Type B pancreatic cell (in vitro differentiated cells): Measurements from ENCODE around the gene PLSCR2. TPM values are rescaled to one million over a fixed set of nuclear protein-coding genes. Genes with fewer than 3 reads are reported as not detected.

Source experiments
- DNase-seq: peaks from one replicate; pipeline ENCODE4 v3.0.0; 2021; ENCODE audit warnings: mixed read lengths; ENCODE audit not compliant: unreplicated experiment; ENCODE audit errors: extremely low spot score
- H3K27ac Mint-ChIP-seq: 2 replicates; pipeline ENCODE4 v1.8.0; 2021; ENCODE audit warnings: mild to moderate bottlenecking, mixed read lengths
- H3K27me3 Mint-ChIP-seq: 2 replicates; pipeline ENCODE4 v1.8.0; 2021; ENCODE audit warnings: mixed read lengths
- H3K36me3 Mint-ChIP-seq: 2 replicates; pipeline ENCODE4 v1.8.0; 2021; ENCODE audit warnings: mixed read lengths
- H3K4me1 Mint-ChIP-seq: one replicate; pipeline ENCODE4 v1.8.0; 2021; ENCODE audit warnings: mixed read lengths; ENCODE audit not compliant: unreplicated experiment
- H3K4me3 Mint-ChIP-seq: 2 replicates; pipeline ENCODE4 v1.8.0; 2021; ENCODE audit warnings: mild to moderate bottlenecking, mixed read lengths
- H3K9me3 Mint-ChIP-seq: 2 replicates; pipeline ENCODE4 v1.8.0; 2021; ENCODE audit warnings: mixed read lengths
- total RNA-seq: library from RNA; stranded (reverse); gene quantifications from 2 replicates; pipeline ENCODE4 v1.2.1, GENCODE V29; 2021; ENCODE audit warnings: low replicate concordance
- TF ChIP-seq, protein P1 (sequence below): fragments of 200-600 bp; sonication (generic); conservative IDR thresholded peaks from 2 replicates; pipeline ENCODE4 v1.5.0; 2021; ENCODE audit warnings: antibody characterized with exemption, mild to moderate bottlenecking

Gene PLSCR2
- total RNA-seq, 1 donor from 2014 or later = not detected

DNA sequence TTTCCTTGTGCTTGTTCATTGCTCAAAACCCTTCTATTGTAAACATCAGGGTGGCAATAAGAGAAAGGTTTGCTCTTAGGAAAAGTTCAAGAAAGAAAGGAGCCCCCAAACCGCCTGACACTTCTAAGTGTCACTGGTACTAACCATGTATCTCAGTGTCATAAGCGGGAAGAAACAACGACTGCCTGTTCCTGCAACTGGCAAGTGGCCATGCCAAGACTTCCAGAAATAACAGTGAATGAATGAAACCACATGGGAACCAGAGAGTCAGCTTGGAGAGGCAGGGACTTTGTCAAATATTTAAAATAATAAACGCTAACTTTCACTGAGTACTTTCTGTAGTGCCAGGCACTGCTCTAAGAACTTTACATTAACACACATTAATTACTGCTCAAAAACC is 1.1 kb downstream of the PLSCR2 start:
- Mint-ChIP-seq H3K36me3 (no peaks in the 10 kb centered on the region), H3K4me1 (no peaks in the 10 kb centered on the region), H3K27ac (peak overlapping the region; percentile 42), H3K9me3 (no peaks in the 10 kb centered on the region), H3K4me3 (no peak overlapping the region), H3K27me3 (no peaks in the 10 kb centered on the region)
- DNase-seq = no peak
- TF ChIP-seq, protein P1, sequence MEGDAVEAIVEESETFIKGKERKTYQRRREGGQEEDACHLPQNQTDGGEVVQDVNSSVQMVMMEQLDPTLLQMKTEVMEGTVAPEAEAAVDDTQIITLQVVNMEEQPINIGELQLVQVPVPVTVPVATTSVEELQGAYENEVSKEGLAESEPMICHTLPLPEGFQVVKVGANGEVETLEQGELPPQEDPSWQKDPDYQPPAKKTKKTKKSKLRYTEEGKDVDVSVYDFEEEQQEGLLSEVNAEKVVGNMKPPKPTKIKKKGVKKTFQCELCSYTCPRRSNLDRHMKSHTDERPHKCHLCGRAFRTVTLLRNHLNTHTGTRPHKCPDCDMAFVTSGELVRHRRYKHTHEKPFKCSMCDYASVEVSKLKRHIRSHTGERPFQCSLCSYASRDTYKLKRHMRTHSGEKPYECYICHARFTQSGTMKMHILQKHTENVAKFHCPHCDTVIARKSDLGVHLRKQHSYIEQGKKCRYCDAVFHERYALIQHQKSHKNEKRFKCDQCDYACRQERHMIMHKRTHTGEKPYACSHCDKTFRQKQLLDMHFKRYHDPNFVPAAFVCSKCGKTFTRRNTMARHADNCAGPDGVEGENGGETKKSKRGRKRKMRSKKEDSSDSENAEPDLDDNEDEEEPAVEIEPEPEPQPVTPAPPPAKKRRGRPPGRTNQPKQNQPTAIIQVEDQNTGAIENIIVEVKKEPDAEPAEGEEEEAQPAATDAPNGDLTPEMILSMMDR = no peak

DNA sequence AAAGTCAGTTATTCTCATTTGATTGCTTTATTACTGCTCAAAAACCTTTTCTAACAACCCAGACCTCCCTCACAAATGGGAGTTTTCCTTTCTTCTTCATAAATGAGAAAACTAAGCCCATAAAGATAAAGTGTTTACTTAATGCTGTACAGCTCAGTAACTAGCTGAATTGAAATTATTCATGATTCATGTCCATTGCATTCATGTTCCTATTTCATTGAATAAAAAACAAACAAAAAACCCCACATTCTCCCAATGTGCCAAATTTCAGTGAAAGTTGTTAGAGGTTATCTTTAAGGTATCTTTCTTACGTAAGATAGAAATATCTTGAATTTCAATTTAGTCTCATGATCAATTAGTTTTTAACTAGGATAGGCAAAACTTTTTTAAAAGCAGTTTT is 2.8 kb downstream of the PLSCR2 start:
- no peaks in the 10 kb centered on the region for H3K27me3 Mint-ChIP-seq
- no peaks in the 10 kb centered on the region for H3K9me3 Mint-ChIP-seq
- TF ChIP-seq, protein P1 = no peak
- H3K27ac Mint-ChIP-seq = no peak overlapping the region
- no peak overlapping the region for H3K4me3 Mint-ChIP-seq
- H3K4me1 Mint-ChIP-seq = no peaks in the 10 kb centered on the region
- no peak for DNase-seq
- H3K36me3 Mint-ChIP-seq = no peaks in the 10 kb centered on the region

DNA sequence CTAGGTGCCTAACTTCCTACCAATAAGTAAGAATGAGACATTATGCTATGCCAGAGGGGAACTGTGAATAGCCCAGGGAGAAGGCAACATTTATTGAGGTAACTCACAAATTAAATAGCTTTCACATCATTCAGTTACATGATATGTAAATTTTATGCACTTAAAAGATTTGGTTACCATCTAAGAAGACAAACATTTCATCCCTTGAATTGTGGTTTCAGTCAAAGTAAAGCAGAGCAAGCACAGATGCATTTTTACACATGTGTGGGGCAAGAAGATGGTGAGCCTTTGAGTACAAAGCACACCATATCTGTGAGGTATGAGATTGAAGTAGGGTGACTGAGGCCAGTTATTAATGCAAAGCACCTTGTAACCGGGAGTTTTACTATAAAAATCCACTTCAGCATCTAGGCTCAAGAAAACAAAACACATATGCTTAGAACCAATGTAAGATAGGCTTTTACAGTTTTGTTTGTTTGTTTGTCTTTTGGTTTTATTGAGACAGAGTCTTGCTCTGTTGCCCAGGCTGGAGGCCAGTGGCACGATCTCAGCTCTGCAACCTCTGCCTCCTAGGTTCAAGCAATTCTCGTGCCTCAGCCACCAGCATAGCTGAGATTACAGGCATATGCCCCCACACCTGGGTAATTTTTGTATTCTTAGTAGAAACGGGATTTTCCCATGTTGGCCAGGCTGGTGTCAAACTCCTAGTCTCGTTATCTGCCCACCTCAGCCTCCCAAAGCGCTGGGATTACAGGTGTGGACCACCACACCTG is 3.5 kb downstream of the PLSCR2 start:
- Mint-ChIP-seq H3K4me3 (no peak overlapping the region), H3K27me3 (no peaks in the 10 kb centered on the region), H3K27ac (no peak overlapping the region), H3K4me1 (no peaks in the 10 kb centered on the region), H3K9me3 (no peaks in the 10 kb centered on the region), H3K36me3 (no peaks in the 10 kb centered on the region)
- no peak for DNase-seq
- TF ChIP-seq, protein P1 = no peak

DNA sequence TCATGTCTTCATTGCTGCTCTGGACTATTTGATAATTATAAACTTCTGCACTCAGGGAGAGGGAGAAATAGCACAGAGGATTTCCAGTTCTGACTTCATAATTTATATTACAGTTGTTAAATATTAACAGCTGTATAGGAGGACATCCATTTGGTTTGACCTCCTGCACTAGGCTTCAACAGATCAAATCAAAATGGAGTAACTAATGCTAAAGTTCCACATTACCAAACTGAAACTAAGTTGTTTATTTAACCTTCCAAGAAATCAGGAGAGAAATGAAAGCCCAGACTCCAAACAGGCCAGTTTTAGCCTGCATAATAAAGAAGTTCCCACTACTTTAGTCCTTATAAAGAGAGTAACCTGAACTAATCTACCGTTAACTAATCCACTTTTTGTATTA is 4.6 kb downstream of the PLSCR2 start:
- no peaks in the 10 kb centered on the region for H3K27me3 Mint-ChIP-seq
- TF ChIP-seq, protein P1 = no peak
- DNase-seq = no peak

DNA sequence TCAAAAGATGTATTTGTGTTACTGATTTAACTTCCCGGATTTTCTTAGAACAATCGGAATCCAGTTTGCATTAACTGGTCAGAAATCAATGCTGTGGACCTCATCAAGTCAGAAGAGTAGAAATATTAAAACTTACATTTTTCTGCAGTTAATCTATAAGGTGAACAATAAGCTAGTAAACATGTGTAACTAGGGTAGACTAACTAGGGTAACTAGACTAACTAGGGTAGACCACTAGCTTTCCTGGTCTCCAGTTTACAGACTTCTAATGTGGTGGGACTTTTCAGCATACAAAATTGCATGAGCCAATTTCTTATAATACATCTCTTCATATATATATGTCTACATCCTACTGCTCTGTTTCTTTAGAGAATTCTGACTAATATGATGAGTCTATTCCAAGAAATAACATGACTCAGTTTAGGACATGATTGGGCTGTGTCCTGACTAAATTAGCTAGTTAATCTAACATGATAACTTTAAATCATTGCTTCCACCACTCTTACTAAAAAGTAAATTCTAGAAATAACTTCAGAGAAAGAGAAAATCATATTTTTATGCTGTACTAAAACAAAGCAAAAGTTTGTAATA is 5.3 kb downstream of the PLSCR2 start:
- Mint-ChIP-seq H3K36me3 (no peaks in the 10 kb centered on the region), H3K9me3 (no peaks in the 10 kb centered on the region), H3K4me1 (no peaks in the 10 kb centered on the region), H3K27ac (no peak overlapping the region), H3K4me3 (no peak overlapping the region), H3K27me3 (no peaks in the 10 kb centered on the region)
- TF ChIP-seq, protein P1 = no peak
- no peak for DNase-seq

More for the DNA sequence above, 4.6 kb downstream of the PLSCR2 start:
- Mint-ChIP-seq H3K9me3 (no peaks in the 10 kb centered on the region), H3K4me1 (no peaks in the 10 kb centered on the region), H3K27ac (no peak overlapping the region), H3K36me3 (no peaks in the 10 kb centered on the region), H3K4me3 (no peak overlapping the region)
